ENCODE results near the gene TCEA2. TPM values are rescaled to one million over a fixed set of nuclear protein-coding genes. Genes with fewer than 3 reads are reported as not detected.

Gene TCEA2
- total RNA-seq, 1 donor from 2014 or later = 49.0 TPM

GRCh38 chr20:64076061-64076997 is 13.3 kb downstream of the TCEA2 start:
- no peak for DNase-seq (ENCODE audit: low spot score)
- peaks cover 30% of the 10 kb centered on the region for H3K36me3 Mint-ChIP-seq (ENCODE audit: low read depth)
- H3K9me3 Mint-ChIP-seq = no peaks in the 10 kb centered on the region
- H3K4me1 Mint-ChIP-seq (ENCODE audit: low read depth) = peaks cover 14% of the 10 kb centered on the region
- peaks cover 2% of the 10 kb centered on the region for H3K27me3 Mint-ChIP-seq (ENCODE audit: low read depth)
- peak overlapping the region; percentile 30 for H3K4me3 Mint-ChIP-seq (ENCODE audit: low read depth)
- intact Hi-C loops (cut with micrococcal nuclease) = loop anchor here (5.0 kb wide), 1 partner anchor 94 kb away; the partner anchor contains the start of gene PRPF6
- H3K27ac Mint-ChIP-seq = no peak overlapping the region

GRCh38 chr20:64077094-64077493 is 14.1 kb downstream of the TCEA2 start:
- Mint-ChIP-seq H3K27ac (peak overlapping the region; percentile 79), H3K4me1 (ENCODE audit: low read depth) (peaks cover 17% of the 10 kb centered on the region), H3K4me3 (ENCODE audit: low read depth) (peak overlapping the region; percentile 95), H3K27me3 (ENCODE audit: low read depth) (peaks cover 8% of the 10 kb centered on the region), H3K9me3 (no peaks in the 10 kb centered on the region), H3K36me3 (ENCODE audit: low read depth) (peaks cover 29% of the 10 kb centered on the region)
- intact Hi-C loops (cut with micrococcal nuclease) = loop anchor here (1.0 to 5.0 kb wide), 2 partner anchors 11 to 95 kb away; partner anchors contain the start of gene PRPF6
- DNase-seq (ENCODE audit: low spot score) = no peak

GRCh38 chr20:64077541-64077875 is 14.5 kb downstream of the TCEA2 start:
- peak overlapping the region; percentile 79 for H3K27ac Mint-ChIP-seq
- peaks cover 16% of the 10 kb centered on the region for H3K4me1 Mint-ChIP-seq (ENCODE audit: low read depth)
- H3K9me3 Mint-ChIP-seq = no peaks in the 10 kb centered on the region
- peaks cover 25% of the 10 kb centered on the region for H3K36me3 Mint-ChIP-seq (ENCODE audit: low read depth)
- intact Hi-C loops (cut with micrococcal nuclease) = loop anchor here (1.0 to 5.0 kb wide), 2 partner anchors 11 to 95 kb away; partner anchors contain the start of gene PRPF6
- no peak for DNase-seq (ENCODE audit: low spot score)
- H3K4me3 Mint-ChIP-seq (ENCODE audit: low read depth) = peak overlapping the region; percentile 95
- peaks cover 10% of the 10 kb centered on the region for H3K27me3 Mint-ChIP-seq (ENCODE audit: low read depth)

DNA sequence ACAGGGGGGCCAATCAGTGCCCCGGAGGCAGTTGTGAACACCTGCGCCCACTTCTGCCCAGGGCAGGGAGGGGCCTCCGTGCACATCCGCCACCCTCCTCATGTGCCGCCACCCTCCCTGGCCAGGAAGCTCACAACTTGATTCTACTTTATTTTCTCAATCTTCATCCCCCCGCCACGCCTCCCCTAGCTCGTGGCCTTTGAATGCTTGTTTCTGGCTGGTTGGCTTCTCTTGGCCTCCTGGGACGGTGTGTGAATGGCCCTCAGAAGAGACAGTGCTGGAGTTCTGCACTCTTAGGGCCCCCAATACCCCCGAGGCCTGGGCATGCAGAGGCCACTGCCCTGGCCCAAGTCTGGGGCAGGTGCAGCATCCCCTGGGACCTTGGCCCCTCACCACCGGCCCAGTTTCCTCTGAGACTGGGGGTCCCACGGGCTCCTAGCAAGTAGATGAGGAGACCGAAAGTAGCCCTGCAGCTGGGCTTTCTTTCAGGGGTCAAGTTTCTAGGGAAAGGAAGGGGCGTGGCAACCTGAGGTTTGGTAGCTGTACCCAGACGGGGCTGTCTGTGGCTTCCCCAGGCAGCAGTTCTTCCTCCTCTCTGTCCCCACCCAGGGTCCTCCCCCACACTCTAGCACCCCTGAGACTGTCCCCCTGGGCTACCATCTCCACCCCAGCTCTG is 15.0 kb downstream of the TCEA2 start:
- Mint-ChIP-seq H3K27me3 (ENCODE audit: low read depth) (peaks cover 15% of the 10 kb centered on the region), H3K27ac (peak overlapping the region; percentile 79), H3K4me3 (ENCODE audit: low read depth) (peak overlapping the region; percentile 95)

DNA sequence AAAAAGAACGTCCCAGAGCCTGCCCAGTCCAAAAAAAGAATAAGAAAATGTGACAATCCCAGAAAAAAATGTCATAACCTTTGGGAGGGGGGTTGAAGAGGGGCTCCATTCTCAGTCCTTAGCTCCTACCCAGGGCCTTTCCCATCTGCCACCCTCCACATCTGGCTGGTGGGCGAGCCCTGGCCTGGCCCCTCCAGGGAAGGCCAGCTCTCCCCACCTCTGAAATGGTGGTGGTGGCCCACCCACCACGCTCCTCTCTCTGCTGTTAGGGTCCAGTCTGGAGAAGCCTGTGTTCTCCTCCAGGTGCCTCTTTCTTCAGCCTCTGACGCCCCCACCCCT is 15.9 kb downstream of the TCEA2 start:
- H3K4me1 Mint-ChIP-seq (ENCODE audit: low read depth) = peaks cover 21% of the 10 kb centered on the region
- peak overlapping the region; percentile 95 for H3K4me3 Mint-ChIP-seq (ENCODE audit: low read depth)
- H3K9me3 Mint-ChIP-seq = no peaks in the 10 kb centered on the region
- DNase-seq (ENCODE audit: low spot score) = no peak
- peak overlapping the region; percentile 80 for H3K27ac Mint-ChIP-seq
- peaks cover 18% of the 10 kb centered on the region for H3K36me3 Mint-ChIP-seq (ENCODE audit: low read depth)
- H3K27me3 Mint-ChIP-seq (ENCODE audit: low read depth) = peaks cover 18% of the 10 kb centered on the region
- intact Hi-C loops (cut with micrococcal nuclease) = loop anchor here (2.0 to 5.0 kb wide), 2 partner anchors 16 to 97 kb away; partner anchors contain the start of genes PRPF6 and TCEA2

More for the DNA sequence above, 15.0 kb downstream of the TCEA2 start:
- Mint-ChIP-seq H3K4me1 (ENCODE audit: low read depth) (peaks cover 19% of the 10 kb centered on the region), H3K36me3 (ENCODE audit: low read depth) (peaks cover 21% of the 10 kb centered on the region), H3K9me3 (no peaks in the 10 kb centered on the region)
- intact Hi-C loops (cut with micrococcal nuclease) = loop anchor here (1.0 to 5.0 kb wide), 3 partner anchors 12 to 96 kb away; partner anchors contain the start of genes PRPF6 and TCEA2
- DNase-seq (ENCODE audit: low spot score) = peak; percentile 70

DNA sequence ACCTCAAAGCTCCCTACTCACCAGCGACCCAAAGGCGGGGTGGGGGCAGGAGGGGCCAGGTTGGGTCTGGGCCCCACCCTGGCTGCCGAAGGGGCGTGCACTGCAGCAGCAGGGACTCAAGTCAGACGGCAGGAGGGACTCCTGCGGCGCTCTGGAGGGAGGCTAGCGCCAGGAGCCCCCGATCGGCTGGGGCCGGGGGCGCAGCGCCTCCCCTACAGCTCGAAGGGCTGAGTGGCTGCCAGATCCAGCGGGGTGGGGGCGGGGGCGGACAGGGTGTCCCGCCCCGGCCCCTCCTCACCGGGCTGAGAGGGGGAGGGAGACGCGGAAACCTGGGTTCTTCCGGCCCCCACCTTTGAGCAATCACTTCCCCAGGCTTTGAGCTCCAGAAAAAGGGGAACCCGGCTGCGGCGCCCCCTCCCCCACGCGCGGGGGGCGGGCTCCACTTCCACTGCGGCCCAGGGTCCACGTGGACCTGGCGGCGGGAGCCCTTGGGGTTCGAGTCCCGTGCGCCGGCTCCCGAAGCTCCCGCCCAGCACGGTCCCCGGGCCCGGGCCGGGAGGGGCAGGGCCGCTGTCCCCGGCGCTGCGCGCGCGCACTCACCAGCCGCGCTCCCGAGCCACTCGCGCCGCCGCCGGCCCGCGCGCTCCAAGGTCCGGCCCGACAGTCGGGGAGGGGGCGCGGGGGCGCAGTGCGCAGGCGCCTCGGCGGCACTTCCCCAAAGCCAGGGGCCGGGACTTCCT is 16.4 kb downstream of the TCEA2 start, which contains the start of gene RGS19:
Gene RGS19 (minus strand): TSS at position 246 of the 740 bp plus-strand sequence. CDS start 2,632 bp downstream, outside the sequence.
- Mint-ChIP-seq H3K27ac (peak within 1 kb of the TSS; percentile 80), H3K36me3 (ENCODE audit: low read depth) (peaks cover 14% of the 10 kb centered on the region), H3K4me3 (ENCODE audit: low read depth) (peak within 1 kb of the TSS; percentile 95), H3K4me1 (ENCODE audit: low read depth) (peaks cover 24% of the 10 kb centered on the region), H3K27me3 (ENCODE audit: low read depth) (peaks cover 21% of the 10 kb centered on the region), H3K9me3 (no peaks in the 10 kb centered on the region)
- DNase-seq (ENCODE audit: low spot score) = peak; percentile 71
- intact Hi-C loops (cut with micrococcal nuclease) = loop anchor here (2.0 to 5.0 kb wide), 2 partner anchors 17 to 97 kb away; partner anchors contain the start of genes PRPF6 and TCEA2

DNA sequence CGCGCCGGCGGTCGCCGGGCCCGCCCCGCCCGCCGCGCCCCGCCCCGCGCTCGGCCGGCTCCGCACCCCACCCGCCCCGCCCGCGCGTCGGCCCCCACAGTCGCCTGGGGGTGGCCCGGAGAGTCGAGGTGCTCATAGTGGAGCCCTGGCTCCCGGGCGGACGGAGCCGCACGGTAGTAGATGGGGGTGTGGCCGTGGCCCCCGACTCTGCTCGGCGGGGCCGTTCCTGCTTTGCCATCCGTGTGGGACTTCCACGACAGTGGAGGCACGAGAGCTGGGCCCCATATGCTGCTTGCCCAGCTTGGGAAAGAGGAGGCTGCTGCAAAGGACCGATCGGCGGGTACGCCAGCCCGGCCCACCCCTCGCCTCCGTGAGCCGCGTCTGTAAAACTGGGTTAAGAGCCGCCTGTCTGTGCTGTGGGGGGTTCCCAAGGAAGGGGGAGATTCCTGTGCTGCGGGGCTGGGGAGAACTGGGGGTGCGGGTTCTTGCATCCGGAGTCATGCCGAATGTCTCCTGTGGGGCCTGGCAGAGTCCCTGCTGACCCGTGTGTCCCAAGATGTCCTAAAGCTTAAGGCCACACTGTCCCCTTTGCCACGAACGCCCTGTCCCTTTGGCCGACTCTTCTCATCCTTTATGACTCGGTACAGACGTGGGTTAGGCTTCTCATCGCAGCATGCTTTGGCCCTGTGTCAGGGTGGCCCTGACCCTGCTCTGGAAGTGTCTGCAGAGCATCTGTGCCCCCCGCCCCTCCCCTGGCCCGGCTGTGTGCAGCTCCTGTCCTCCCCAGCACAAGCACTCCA is 17.2 kb downstream of the TCEA2 start, which contains the start of gene OPRL1:
Gene OPRL1 (plus strand): TSS at position 70 of the 800 bp plus-strand sequence. CDS start 12,639 bp downstream, outside the sequence.
- intact Hi-C loops (cut with micrococcal nuclease) = no loop called here
- Mint-ChIP-seq H3K36me3 (ENCODE audit: low read depth) (peaks cover 11% of the 10 kb centered on the region), H3K9me3 (no peaks in the 10 kb centered on the region), H3K27ac (peak within 1 kb of the TSS; percentile 80), H3K27me3 (ENCODE audit: low read depth) (peaks cover 26% of the 10 kb centered on the region), H3K4me3 (ENCODE audit: low read depth) (peak within 1 kb of the TSS; percentile 95), H3K4me1 (ENCODE audit: low read depth) (peaks cover 25% of the 10 kb centered on the region)
- DNase-seq (ENCODE audit: low spot score) = no peak

GRCh38 chr20:64080813-64081623 is 18.0 kb downstream of the TCEA2 start:
- peaks cover 6% of the 10 kb centered on the region for H3K36me3 Mint-ChIP-seq (ENCODE audit: low read depth)
- H3K9me3 Mint-ChIP-seq = no peaks in the 10 kb centered on the region
- H3K4me1 Mint-ChIP-seq (ENCODE audit: low read depth) = peaks cover 25% of the 10 kb centered on the region
- peaks cover 34% of the 10 kb centered on the region for H3K27me3 Mint-ChIP-seq (ENCODE audit: low read depth)
- no peak for DNase-seq (ENCODE audit: low spot score)
- no peak overlapping the region for H3K27ac Mint-ChIP-seq
- peak overlapping the region; percentile 65 for H3K4me3 Mint-ChIP-seq (ENCODE audit: low read depth)
- intact Hi-C loops (cut with micrococcal nuclease) = no loop called here

GRCh38 chr20:64081624-64081964 is 18.6 kb downstream of the TCEA2 start:
- no peak for DNase-seq (ENCODE audit: low spot score)
- intact Hi-C loops (cut with micrococcal nuclease) = no loop called here
- Mint-ChIP-seq H3K9me3 (no peaks in the 10 kb centered on the region), H3K27ac (no peak overlapping the region), H3K27me3 (ENCODE audit: low read depth) (peaks cover 38% of the 10 kb centered on the region), H3K4me3 (ENCODE audit: low read depth) (peak overlapping the region; percentile 42), H3K36me3 (ENCODE audit: low read depth) (peaks cover 6% of the 10 kb centered on the region), H3K4me1 (ENCODE audit: low read depth) (peaks cover 25% of the 10 kb centered on the region)

DNA sequence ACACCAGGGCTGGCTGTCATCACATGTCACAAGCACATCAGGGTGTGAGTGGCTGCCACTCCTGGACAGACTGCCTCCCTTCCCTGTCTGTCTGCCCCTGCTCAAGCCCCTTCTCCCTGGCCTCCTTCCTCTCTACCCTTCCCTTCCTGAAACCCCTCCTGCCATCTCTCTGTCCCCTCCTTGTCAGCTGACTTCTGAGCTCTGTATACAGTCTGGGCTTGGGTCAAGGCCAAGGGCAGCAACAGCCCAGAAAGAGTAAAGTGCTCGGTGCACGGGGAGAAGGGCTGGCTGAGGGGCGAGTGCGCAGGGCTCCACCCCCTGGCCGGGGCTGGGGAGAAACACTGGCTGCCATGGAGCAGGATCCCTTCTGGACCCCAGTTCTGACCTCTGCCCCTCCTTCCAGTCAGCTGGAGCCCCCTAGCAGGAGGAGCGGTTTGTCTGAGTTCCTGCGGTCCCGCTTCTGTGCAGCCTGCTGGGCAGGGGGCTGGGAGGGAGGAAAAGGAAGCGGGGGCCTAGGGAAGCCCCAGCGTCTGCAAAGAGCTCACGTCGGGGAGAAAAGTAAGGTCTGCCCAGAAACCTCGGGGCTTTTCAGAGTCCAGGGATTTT is 19.2 kb downstream of the TCEA2 start:
- Mint-ChIP-seq H3K4me1 (ENCODE audit: low read depth) (peaks cover 25% of the 10 kb centered on the region), H3K4me3 (ENCODE audit: low read depth) (peak overlapping the region; percentile 42), H3K27ac (no peak overlapping the region), H3K36me3 (ENCODE audit: low read depth) (peaks cover 6% of the 10 kb centered on the region), H3K27me3 (ENCODE audit: low read depth) (peaks cover 38% of the 10 kb centered on the region), H3K9me3 (no peaks in the 10 kb centered on the region)
- intact Hi-C loops (cut with micrococcal nuclease) = loop anchor here (2.0 kb wide), 1 partner anchor 39 kb away; no protein-coding TSS in a partner anchor
- DNase-seq (ENCODE audit: low spot score) = no peak

All from activated T-helper 2 cell treated with anti-CD3 and anti-CD28 coated beads, Interferon-gamma antibody, Interleukin-2, Interleukin-4, amounts not matched to agents 10 μg/mL and 5 μg/mL and 100 μg/mL, durations not matched to agents 14 hours and 24 hours and 36 hours (primary cell).